ENCODE measurements around the gene YJU2.
"Not testable (repeated sequence)": the region's sequence is repeated elsewhere in the genome, so short reads cannot be mapped to it uniquely, and the experiment has no call there.

Gene YJU2

DNA sequence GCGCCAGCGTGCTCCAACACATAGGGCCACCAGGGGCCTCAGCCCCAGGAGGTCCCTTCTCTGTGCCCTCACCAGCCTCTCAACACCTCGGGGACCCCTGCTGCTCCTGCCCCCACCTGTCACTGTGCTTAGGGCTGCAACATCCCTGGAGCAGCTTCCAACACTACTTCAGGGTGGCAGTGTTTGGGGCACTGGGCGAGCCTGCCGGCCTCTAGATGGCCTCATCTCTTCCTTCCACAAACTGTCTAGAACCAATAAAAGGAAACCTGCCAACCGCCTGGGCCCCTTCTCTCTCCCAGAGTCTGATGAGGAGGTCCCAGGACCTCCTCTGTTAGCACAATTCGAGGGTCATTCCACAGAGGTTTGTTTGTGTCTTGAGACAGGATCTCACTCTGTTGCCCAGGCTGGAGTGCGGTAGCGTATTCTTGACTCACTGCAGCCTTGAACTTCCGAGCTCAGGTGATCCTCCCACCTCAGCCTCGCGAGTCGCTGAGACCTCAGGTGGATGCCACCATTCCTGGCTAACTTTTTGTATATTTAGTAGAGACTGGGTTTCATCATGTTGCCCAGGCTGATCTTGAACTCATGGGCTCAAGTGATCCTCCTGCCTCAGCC is 22.0 kb downstream of the YJU2 start:
- DNase-seq = no peak

DNA sequence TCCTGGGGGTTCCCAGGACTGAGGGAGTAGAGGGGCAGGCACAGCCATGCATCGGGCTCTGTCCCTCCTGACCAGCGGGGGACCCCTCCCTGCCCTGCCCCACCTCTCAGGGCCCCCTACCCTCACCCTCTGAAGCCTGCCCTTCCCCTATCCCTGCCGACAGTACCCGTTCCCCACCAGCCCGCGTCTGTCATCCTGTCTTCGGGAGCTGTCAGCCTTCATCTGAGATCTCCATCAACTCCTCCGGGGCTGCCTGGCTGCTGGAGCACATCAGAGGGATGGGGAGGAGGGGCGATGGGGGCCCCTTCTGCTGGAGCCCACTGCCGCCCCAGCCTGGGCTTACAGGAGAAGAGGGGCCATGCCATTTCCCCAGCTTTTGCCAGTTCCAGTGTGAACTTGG is 26.0 kb downstream of the YJU2 start:
- no peak for DNase-seq

DNA sequence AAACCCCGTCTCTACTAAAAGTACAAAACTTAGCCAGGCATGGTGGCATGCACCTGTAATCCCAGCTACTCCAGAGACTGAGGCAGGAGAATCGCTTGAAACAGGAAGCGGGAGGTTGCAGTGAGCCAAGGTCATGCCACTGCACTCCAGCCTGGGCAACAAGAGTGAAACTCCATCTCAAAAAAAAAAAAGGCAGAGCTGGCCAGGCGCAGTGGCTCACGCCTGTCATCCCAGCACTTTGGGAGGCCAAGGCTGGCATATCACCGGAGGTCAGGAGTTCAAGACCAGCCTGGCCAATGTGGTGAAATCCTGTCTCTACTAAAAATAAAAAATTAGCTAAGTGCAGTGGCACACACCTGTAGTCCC is 27.4 kb downstream of the YJU2 start:
- not testable (repeated sequence) for DNase-seq

DNA sequence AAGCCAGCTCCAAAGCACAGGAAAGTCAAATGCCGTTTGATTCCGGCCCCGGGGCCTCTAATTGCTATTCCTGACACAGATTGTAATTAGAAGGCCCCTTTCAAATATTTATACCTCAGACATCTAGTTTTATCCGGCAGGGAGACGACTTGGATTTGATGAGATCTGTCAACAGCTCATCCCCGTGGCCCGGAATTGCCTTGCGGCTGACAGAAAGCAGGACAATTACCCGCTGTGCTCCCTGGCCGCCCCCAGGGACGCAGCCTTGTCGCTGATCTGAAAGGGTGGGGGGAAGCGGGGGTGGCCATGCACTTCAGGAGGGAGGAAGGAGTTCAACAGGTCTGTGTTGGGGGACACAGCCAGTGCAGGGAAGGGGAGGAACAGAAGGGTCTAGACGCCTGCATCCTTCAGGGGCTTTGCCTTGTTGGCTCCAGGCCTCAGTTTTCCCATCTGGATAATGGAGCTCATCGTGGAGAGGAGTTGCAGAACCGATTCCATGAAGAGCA is 30.4 kb downstream of the YJU2 start:
- no peak for DNase-seq

DNA sequence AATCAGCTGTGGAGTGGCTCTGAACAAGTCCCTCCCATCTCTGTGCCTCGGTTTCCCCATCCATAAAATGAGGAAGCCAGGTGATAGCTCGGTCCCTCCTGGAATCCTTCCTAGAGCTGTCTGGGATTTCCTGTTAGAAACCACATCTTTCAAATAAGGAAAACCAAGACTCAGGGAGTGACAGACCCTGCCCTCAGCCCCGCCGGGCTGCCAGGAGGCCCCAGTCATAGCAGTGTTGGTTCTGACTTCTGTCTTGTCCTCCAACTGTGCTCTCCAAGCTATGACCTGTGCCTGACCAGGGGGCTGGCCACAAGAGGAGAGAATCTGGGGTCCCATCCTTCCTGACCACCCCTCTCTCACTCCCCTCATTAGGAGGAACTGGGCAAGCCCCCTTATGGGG is 31.1 kb downstream of the YJU2 start:
- no peak for DNase-seq

DNA sequence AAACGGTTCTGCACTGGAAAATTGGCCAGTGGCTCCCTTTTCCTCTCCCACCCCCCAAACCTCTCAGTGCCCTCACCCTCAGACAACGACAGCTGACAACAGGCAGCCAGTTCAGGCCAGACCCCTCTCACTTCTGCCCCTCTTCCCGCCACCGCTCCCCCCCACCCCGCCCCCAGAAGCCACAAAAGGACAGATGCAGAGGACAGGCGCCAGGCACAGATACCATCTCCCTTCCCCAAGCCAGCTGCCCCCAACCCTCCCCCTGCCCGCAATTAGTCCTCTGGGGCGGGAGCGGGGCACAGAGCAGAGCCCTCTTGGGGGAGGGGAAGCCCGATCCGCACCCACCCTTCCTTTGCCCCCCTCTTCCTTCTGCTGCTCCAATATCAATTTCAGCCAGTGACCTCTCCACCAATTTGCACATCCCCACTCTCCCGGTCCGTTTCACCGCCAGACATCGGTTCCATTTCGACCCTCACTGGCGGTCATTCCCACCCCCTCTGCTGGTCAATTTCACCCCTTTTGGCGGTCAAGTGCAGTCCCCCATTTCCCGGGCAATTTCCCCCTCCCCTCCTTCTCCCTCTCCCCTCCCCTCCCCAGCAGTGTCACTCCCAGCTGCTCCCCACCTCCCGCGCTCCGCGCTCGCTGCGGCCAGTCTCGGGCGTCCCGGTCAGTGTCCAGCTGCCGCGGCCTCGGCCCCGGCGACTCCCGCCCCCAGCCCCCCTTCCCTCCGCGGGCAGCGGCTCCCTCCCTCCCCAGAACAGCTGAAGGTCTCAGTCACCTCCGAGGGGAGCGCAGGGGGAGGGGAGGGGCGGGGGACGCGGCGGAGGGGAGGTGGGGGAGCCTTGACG is 31.8 kb downstream of the YJU2 start, which contains the start of gene SHD:
Gene SHD (plus strand): TSS at position 848 of the 848 bp plus-strand sequence. CDS start 798 bp downstream, outside the sequence.
- no peak for DNase-seq

DNA sequence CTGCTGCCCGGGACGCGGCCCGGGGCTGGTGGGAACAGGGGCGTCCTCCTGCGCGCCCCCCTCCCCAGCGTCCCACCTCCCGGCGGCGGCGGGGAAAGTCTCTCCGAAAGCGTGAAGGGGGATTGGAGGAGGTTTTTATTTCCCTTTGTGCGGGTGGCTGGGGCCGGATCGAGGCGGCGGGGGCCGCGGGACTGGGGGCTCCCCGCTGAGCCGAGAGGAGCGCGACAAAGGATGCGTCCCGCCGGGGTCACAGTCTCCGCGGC is 32.3 kb downstream of the YJU2 start:
- DNase-seq = no peak

DNA sequence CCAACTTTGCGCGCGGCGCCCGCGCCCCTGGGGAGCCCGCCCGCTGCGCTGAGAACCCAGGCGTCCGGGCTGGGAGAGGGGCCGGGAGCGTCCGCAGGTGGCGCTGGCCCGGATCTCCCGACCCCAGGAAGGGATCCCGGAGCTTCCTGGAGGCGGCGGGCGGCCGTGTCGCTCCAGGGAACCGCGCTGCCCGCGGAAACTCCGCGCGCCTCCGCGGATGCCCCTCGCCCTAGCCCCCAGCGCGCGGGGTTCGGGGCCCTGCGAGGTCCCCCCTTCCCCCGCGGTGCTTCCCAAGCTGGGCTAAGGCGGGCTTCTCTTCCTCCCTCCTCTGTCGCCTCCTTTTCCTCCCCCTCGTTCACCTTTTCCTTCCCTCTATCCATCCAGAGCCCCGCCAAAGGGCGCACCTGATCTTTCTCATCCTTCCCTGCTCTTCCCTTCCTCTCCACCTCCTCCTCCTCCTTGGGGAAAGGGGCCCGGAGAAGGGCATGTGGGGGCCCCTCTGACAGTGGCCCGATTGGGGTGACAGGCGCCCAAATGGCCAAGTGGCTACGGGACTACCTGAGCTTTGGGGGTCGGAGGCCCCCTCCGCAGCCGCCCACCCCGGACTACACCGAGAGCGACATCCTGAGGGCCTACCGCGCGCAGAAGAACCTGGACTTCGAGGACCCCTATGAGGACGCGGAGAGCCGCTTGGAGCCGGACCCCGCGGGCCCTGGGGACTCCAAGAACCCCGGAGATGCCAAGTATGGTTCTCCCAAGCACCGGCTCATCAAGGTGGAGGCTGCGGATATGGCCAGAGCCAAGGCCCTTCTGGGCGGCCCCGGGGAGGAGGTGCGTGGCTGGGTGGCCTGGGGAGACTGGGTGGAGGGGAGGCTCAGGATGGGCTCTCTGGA is 32.9 kb downstream of the YJU2 start:
- no peak for DNase-seq

DNA sequence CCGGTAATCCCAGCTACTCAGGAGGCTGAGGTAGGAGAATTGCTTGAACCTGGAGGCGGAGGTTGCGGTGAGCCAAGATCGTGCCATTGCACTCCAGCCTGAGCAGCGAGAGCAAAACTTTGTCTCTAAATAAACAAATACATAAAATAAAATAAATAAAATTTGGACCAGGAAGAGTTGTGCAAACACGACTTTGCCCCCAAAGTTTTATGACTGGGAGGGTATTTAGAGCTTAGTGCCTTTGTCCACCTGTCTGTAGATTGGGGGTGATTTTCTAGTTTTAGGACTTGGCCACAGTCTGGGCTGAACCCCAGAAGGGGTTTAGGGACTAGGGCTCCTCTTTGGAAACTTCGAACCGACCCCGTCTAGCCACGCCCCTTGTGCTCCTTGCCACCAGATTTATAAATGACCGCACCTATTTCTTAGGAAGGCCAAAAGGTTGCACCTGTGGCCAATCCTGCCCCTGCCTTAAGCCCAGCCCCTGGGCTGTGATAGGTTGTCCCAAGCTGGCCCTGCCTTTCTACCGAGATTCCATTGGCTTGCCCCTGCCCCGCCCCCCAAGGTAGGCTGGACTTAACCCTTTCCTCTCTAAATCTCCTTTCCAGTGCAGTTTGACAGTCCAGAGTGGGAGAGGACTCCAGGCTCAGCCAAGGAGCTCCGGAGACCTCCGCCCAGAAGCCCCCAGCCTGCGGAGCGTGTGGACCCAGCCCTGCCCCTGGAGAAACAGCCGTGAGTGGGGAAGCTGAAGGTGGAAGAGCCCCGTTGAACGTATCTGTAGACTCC is 37.5 kb downstream of the YJU2 start:
- DNase-seq = no peak

DNA sequence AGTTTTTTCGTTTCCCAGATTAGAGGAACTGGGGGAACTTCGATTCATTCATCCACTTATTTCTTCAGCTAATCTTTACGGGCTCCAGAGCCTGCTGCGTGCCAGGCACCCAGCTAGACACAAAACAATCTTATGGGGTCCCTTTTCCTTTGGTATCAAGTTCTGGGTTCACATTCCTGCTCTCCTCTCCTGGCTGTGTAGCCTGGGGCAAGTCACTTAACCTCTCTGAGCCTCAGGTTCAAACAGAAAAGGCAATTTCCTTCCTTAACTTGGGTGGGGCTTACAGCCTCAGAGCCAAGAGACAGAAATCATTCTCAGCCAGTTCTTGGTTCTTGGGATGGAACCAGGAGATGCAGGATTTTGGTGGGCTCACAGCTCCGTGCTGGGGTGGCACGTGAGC is 38.1 kb downstream of the YJU2 start:
- DNase-seq = no peak

DNA sequence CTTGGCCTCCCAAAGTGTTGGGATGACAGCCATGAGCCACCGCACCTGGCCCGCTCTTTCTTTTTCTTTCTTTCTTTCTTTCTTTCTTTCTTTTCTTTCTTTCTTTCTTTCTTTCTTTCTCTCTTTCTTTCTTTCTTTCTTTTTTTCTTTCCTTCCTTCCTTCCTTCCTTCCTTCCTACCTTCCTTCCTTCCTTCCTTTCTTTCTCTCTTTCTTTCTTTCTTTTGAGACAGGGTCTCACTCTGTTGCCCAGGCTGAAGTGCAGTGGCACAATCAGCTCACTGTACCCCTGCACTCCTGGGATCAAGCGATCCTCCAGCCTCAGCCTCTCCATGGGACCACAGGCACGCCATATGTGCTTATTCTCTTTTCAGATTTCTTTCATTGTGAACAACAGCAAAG is 39.3 kb downstream of the YJU2 start:
- DNase-seq = not testable (repeated sequence)

DNA sequence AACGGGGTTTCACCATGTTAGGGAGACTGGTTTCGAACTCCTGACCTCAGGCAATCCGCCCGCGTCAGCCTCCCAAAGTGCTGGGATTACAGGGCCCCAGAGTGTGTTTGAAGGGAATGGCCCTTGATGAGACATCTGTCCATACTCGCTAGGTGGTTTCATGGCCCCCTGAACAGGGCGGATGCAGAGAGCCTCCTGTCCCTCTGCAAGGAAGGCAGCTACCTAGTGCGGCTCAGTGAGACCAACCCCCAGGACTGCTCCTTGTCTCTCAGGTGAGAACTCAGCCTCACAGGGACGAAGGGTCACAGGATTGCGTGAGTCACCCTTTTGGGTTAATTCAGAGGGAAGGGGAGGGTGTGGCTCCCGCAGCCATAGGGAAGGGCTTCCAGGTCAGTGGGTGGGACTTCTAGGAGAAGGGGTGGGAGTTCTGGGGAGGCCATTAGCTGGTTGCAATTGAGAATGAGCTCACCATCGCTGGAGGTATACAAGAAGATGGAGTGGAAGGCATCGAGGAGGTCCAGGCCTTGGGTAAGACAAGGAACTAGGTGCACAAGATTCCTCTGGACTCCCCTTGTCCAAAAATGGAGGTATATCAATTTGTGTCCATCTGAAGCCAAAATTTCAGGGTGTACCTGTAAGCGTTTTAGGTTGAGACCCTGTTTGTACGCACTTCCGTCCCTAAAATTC is 41.4 kb downstream of the YJU2 start:
- no peak for DNase-seq

DNA sequence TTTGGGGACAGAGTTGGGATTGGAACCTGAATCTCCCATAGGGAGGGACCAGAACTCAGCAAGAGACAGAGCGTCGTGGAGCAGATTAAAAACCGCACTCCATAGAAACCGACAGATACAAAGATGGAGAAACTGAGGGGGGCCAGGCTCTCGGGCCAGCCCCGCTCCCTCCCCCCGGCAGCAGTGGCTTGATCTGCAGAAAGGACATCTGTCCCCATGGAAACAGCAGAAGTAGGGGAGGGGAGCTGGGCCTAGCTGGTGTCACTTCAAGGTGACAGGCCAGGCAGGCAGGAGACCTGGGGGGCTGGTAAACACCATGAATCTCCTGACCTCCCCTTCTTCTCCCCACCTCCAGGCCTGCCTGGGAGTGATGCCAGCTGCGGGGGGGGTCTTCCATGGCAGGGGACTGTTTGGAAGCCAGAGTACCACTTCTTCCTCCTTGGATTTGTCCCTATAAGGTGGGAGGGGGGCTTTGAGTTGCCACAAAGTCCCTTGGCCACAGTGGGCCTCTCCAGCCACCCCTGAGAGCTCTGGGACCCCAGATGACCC is 44.4 kb downstream of the YJU2 start:
- no peak for DNase-seq

DNA sequence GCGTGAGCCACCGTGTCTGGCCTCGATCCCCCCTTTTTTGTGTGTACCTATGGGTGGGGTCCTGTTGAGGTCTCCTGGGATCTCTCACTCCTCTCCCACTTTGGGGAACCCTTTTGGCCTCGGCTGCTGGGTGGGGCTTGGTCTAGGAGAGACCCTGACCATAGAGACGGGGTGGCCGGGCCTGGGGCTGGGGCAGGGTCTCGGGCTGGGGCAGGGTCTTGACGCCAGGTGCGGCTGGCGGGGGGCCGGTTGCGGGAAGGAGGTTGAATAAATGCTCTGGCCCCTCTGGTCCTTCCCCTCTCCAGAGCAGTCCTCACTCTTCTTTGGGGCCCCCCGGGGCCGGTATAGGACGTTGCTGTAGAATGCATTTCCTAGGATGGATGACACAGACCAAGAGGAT is 45.6 kb downstream of the YJU2 start:
- no peak for DNase-seq

DNA sequence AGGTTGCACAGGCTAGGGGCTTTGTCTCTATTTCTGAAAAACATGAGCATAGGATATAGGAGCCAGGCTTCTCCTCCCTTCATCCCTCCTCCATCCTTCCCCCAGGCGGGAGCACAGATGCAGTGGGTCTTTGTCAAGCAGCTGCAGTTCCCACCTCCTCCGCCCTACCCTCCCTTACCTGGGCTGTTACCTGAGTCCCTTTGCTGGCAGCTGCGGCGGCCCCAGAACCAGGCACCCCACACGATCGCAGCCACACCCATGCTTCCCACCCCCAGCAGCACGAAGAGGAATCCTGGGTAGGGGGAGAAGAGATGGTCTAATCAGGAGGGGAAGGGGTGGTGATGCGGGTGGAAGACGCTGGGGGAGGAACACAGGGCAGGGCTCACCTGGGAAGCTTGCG is 47.5 kb downstream of the YJU2 start:
- DNase-seq = no peak

DNA sequence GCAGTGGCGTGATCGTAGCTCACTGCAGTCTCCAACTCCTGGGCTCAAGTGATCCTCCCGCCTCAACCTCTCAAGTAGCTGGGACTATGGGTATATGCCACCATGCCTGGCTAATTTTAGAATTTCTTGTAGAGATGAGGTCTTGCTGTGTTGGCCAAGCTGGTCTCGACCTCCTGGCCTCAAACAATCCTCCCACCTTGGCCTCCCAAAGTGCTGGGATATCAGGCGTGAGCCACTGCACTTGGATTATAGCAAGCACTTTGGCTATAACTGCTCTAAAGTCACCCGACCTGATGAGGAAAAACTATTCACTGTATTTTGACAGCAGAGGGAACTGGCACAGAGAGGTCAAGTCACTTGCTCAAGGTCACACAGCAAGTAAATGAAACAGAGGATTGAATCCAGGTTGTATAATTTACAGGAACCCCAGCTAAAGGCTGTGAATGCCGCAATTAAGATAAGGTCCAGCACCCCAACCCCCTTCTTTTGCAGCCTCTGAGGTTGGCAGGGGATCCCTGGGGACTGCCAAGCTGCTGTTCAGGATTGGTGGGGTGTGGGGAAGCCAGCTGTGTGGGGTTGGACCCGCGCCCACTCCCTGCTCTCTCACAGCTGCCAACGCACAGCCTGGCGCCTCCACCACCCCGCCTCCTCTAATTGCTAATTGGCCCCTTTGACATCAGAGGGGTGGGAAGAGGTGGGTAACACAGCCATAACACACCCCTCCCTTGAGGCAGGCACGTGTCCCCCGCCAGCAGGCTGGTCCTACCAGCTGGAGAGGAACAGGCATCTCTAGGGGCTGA is 49.3 kb downstream of the YJU2 start:
- peak; percentile 45 for DNase-seq

DNA sequence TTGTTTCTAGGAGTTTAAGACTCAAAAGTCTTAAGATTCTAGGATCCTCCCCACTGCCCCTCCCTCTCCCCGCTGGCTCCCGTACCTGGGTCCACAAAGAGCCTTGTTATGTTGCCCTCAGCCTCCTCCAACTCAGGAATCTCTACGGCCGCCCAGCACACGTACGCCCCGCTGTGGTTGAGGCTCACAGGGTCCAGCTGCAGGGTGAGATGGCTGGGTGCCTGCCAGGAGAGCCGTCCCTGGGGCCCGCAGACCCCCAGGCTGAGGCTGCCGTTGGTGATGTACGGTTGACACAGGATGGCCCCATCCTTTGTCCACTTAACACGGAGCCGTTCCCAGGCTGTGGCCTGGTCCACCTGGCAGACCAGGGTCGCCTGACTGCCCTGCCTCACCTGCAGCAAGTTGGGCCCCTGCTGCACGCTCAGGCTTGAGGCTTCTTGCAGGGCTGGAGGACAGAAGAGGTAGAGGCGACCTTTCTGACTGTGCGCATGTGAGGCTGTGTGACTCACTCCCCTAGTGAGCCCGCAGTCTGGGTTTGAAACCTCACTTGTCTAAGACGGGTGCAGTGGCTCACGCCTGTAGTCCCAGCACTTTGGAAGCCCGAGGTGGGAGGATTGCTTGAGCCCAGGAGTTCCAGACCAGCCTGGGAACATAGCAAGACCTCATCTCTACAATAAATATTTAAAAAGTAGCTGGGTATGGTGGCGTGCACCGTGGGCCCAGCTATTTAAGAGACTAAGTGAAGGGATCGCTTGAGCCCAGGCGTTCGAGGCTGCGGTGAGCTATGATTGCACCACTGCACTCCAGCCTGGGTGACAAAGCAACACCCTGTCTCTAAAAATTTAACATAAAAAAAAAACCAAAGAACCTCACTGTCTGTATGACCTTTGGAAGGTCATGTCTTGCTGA is 51.3 kb downstream of the YJU2 start:
- no peak for DNase-seq

DNA sequence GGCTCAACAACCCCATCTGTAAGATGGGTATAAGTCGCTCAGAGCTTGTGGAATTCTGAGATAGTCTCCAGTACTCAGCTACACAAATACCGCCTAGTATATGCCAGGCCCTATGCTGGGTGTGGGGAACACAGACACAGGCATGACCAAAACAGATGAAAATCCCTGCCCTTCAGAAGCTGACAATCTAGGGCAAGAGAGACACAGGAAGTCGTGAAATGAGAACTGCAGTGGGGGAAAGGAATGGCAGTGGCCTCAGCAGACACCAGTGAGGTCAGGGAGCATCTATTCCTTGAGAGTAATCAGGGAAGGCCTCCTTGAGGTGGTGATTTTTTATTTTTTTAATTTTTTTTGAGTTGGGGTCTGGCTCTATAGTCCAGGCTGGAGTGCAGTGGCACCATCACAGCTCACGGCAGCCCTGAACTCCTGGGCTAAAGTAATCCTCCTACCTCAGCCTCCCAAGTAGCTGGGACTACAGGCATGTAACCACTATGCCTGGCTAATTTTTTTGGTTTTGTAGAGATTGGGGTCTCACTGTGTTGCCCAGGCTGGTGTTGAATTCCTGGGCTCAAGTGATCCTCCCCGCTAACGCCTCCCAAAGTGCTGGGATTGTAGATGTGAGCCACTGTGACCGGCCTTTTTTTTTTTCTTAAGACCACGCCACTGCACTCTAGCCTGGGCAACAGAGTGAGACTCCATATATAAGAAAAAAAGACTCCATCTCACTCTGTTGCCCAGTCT is 52.1 kb downstream of the YJU2 start:
- DNase-seq = no peak

DNA sequence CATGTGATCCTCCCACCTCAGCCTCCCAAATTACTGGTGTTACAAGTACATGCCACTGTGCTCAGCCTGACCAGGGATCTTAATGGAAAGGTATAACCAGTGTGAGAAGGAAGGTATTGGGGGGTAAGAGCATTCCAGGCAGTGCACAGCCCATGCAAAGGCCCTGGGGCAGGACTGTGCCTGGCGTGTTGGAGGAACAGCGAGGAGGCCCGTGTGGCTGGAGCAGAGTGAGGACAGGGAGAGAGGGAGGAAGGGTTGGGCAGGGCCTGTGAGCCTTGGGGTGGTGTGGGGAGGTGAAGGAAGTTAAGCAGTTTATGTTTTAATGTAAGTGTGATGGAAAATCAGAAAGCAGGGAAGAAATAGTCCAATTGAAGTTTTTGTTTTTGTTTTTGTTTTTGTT is 53.7 kb downstream of the YJU2 start:
- DNase-seq = no peak
